Panc1 (cell line): Measurements from ENCODE around the gene KLF14. TPM values are rescaled to one million over a fixed set of nuclear protein-coding genes. Genes with fewer than 3 reads are reported as not detected.

Experiments used
- ATAC-seq: fragments of 200-7000 bp; cut with Tn5 transposase; 2 replicates; pipeline ENCODE4 v1.9.1; 2020; ENCODE audit warnings: mild to moderate bottlenecking, moderate library complexity
- BruUV-seq: library from RNA; stranded (reverse); fragments of 400-500 nt; replicated peaks from 2 replicates; lab custom pipeline; 2021; lab: Mats Ljungman, UMichigan
- CTCF ChIA-PET: fragments of 300-600 bp; sonication (Branson Sonifier 250); formaldehyde crosslinking; loops from one replicate; lab custom pipeline; 2022; ENCODE audit warnings: antibody characterized with exemption; lab: Charles Lee
- POLR2A ChIA-PET: fragments of 300-600 bp; sonication (Branson Sonifier 250); formaldehyde crosslinking; loops from one replicate; lab custom pipeline; 2022; ENCODE audit warnings: antibody characterized with exemption; lab: Charles Lee
- DNase-seq: peaks from one replicate; pipeline ENCODE4 v3.0.0-alpha.2; 2010; ENCODE audit warnings: low read depth, low spot score
- H3K27ac ChIP-seq: 2 replicates; pipeline ENCODE4 v1.5.1; 2011; ENCODE audit warnings: mild to moderate bottlenecking, low read length, inconsistent platforms
- H3K27me3 ChIP-seq: fragments of 200-500 bp; sonication (Bioruptor generic); 2 replicates; pipeline ENCODE4 v1.6.0; 2014; ENCODE audit warnings: low read length, inconsistent platforms; ENCODE audit not compliant: control insufficient read depth, insufficient read depth
- H3K36me3 ChIP-seq: fragments of 200-500 bp; sonication (Bioruptor generic); 2 replicates; pipeline ENCODE4 v1.5.1; 2014; ENCODE audit warnings: inconsistent platforms, mild to moderate bottlenecking, low read length, moderate library complexity; ENCODE audit not compliant: control insufficient read depth, insufficient read depth
- H3K4me1 ChIP-seq: 2 replicates; pipeline ENCODE4 v1.5.1; 2011; ENCODE audit warnings: inconsistent platforms, mild to moderate bottlenecking, low read length, moderate library complexity; ENCODE audit not compliant: control insufficient read depth, insufficient read depth
- H3K4me3 ChIP-seq, 2 experiments: 2 replicates each; pipeline ENCODE4 v1.5.1; 2011 to 2012; ENCODE audit warnings: low read depth in 2 of 2, low read length in 2 of 2, mild to moderate bottlenecking in 2 of 2, inconsistent platforms in 1 of 2, moderate library complexity in 1 of 2
- H3K9me3 ChIP-seq: fragments of 200-500 bp; sonication (Bioruptor generic); 2 replicates; pipeline ENCODE4 v1.5.1; 2014; ENCODE audit warnings: low read depth, mild to moderate bottlenecking, inconsistent platforms, low read length, moderate library complexity; ENCODE audit not compliant: control insufficient read depth, insufficient read depth
- POLR2AphosphoS5 ChIP-seq: IDR thresholded peaks from 2 replicates; pipeline ENCODE4 v1.6.1; 2012; ENCODE audit warnings: mild to moderate bottlenecking, low read depth, low read length, moderate library complexity
- REST ChIP-seq, 2 experiments: IDR thresholded peaks; 2 replicates each; pipeline ENCODE4 v1.6.1; 2011 to 2012; ENCODE audit warnings: low read depth in 2 of 2, control low read depth in 1 of 2, low read length in 1 of 2, mild to moderate bottlenecking in 1 of 2, moderate library complexity in 1 of 2; ENCODE audit not compliant: insufficient read depth in 1 of 2
- SIN3A ChIP-seq: IDR thresholded peaks from 2 replicates; pipeline ENCODE4 v1.6.1; 2012; ENCODE audit warnings: low read depth, mild to moderate bottlenecking, low read length, moderate library complexity, borderline replicate concordance; ENCODE audit not compliant: insufficient read depth
- TCF7L2 ChIP-seq: IDR thresholded peaks from 2 replicates; pipeline ENCODE4 v1.6.1; 2011; ENCODE audit warnings: mild to moderate bottlenecking, low read depth, low read length, inconsistent platforms
- in situ Hi-C: cut with HindIII; loops from 2 replicates; pipeline ENCODE4 v1.10.0; 2016; ENCODE audit warnings: low sequenced_read_pairs, low pct_unique_long_range_greater_than_20kb
- intact Hi-C: fragments of 100-400 bp; cut with micrococcal nuclease; formaldehyde crosslinking; loops from one replicate; pipeline ENCODE4 v1.10.0; 2022; ENCODE audit not compliant: unreplicated experiment
- total RNA-seq: library from RNA; stranded (reverse); gene quantifications from one replicate; pipeline ENCODE4 v1.2.1, GENCODE V29; 2021; ENCODE audit not compliant: unreplicated experiment
- TF ChIP-seq, protein P1 (sequence below): fragments of 450-650 bp; IDR thresholded peaks from 2 replicates; pipeline ENCODE4 v1.5.1; 2017; ENCODE audit warnings: mild to moderate bottlenecking

Gene KLF14
- total RNA-seq, 1 experiment from 2014 or later: 0.39 TPM

GRCh38 chr7:130719541-130719940 is 14.5 kb downstream of the KLF14 start:
- no peak for ATAC-seq
- Histone ChIP-seq H3K27ac (no peak overlapping the region), H3K36me3 (no peaks in the 10 kb centered on the region), H3K9me3 (no peaks in the 10 kb centered on the region), H3K27me3 (peaks cover 24% of the 10 kb centered on the region; the same call in 1 of the 2 replicates), H3K4me1 (no peaks in the 10 kb centered on the region), H3K4me3 (no peak overlapping the region)
- in situ Hi-C loops (no loop called here), intact Hi-C loops (no loop called here)
- no peak for DNase-seq
- TF ChIP-seq, protein P1, sequence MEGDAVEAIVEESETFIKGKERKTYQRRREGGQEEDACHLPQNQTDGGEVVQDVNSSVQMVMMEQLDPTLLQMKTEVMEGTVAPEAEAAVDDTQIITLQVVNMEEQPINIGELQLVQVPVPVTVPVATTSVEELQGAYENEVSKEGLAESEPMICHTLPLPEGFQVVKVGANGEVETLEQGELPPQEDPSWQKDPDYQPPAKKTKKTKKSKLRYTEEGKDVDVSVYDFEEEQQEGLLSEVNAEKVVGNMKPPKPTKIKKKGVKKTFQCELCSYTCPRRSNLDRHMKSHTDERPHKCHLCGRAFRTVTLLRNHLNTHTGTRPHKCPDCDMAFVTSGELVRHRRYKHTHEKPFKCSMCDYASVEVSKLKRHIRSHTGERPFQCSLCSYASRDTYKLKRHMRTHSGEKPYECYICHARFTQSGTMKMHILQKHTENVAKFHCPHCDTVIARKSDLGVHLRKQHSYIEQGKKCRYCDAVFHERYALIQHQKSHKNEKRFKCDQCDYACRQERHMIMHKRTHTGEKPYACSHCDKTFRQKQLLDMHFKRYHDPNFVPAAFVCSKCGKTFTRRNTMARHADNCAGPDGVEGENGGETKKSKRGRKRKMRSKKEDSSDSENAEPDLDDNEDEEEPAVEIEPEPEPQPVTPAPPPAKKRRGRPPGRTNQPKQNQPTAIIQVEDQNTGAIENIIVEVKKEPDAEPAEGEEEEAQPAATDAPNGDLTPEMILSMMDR: no peak
- TF ChIP-seq SIN3A (no peak), REST (IDR thresholded peaks at IDR 0.05; ENCODE audit: insufficient read depth in 1 of 2, low read depth in 2 of 2, low read length in 1 of 2) (no peak), POLR2AphosphoS5 (no peak), TCF7L2 (no peak)
- no TSS peak for BruUV-seq
- CTCF ChIA-PET: no interaction called here
- POLR2A ChIA-PET: no interaction called here

DNA sequence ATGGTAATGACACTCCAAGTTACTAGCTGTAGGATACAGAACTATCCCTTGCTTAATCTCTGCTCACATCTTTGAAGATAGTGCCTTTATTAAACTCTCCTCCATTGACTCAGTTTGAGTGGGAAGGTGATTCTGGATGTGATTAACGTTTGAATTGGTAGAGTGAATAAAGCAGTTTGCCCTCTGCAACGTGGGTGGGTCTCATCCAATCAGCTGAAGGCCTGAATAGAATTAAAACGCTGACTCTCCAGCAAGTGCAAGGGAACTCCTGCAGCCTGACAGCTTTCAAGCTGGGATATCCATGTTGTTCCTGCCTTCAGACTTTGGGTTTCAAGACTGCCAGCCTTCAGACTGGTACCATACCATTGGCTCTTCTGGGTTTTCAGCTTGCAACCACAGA is 21.6 kb downstream of the KLF14 start:
- no peak overlapping the region for H3K4me3 ChIP-seq
- H3K4me1 ChIP-seq: no peaks in the 10 kb centered on the region
- ChIA-PET POLR2A (no interaction called here), CTCF (no interaction called here)
- no TSS peak for BruUV-seq
- intact Hi-C loops: no loop called here
- no peaks in the 10 kb centered on the region for H3K9me3 ChIP-seq
- H3K36me3 ChIP-seq: no peaks in the 10 kb centered on the region
- in situ Hi-C loops: no loop called here
- no peak for TF ChIP-seq POLR2AphosphoS5
- no peak overlapping the region for H3K27ac ChIP-seq
- DNase-seq: no peak
- peaks cover 9% of the 10 kb centered on the region; the same call in 1 of the 2 replicates for H3K27me3 ChIP-seq
- ATAC-seq: no peak

DNA sequence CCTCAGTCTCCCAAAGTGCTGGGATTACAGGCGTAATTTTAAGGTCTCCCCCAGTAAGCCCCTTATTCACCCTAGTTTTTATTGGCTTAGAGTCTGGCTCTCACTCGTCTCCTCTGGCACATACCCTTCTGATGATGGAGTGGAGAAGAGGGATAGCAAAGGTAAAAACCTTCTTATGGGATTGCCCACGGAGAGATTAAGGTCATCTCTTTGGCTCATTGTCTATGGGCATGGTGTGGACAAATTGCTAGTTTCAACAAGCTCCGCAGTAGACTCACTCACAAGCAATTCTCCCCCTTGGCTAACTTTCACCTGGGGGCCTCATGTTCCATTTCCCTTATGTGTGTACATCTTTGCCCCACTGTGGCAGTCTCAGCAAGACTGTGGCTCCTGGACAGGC is 25.2 kb downstream of the KLF14 start:
- Histone ChIP-seq H3K9me3 (no peaks in the 10 kb centered on the region), H3K4me1 (no peaks in the 10 kb centered on the region), H3K27me3 (peaks cover 11% of the 10 kb centered on the region), H3K27ac (no peak overlapping the region), H3K4me3 (no peak overlapping the region), H3K36me3 (no peaks in the 10 kb centered on the region)
- ChIA-PET CTCF (no interaction called here), POLR2A (no interaction called here)
- in situ Hi-C loops (no loop called here), intact Hi-C loops (no loop called here)
- no peak for TF ChIP-seq TCF7L2
- TF ChIP-seq, protein P1: no peak
- TF ChIP-seq REST (IDR thresholded peaks at IDR 0.05; ENCODE audit: insufficient read depth in 1 of 2, low read depth in 2 of 2, low read length in 1 of 2): no peak
- TF ChIP-seq SIN3A: no peak
- TF ChIP-seq POLR2AphosphoS5: no peak
- DNase-seq (no peak), ATAC-seq (no peak)
- no TSS peak for BruUV-seq
